HG02938 (cell line): ENCODE results near the gene KLHDC8B.

Source experiments
- ATAC-seq: cut with Tn5 transposase; IDR thresholded peaks from one replicate; pipeline ENCODE4 v1.9.1; 2021; ENCODE audit warnings: mild to moderate bottlenecking, moderate library complexity; ENCODE audit not compliant: unreplicated experiment

The KLHDC8B gene

DNA sequence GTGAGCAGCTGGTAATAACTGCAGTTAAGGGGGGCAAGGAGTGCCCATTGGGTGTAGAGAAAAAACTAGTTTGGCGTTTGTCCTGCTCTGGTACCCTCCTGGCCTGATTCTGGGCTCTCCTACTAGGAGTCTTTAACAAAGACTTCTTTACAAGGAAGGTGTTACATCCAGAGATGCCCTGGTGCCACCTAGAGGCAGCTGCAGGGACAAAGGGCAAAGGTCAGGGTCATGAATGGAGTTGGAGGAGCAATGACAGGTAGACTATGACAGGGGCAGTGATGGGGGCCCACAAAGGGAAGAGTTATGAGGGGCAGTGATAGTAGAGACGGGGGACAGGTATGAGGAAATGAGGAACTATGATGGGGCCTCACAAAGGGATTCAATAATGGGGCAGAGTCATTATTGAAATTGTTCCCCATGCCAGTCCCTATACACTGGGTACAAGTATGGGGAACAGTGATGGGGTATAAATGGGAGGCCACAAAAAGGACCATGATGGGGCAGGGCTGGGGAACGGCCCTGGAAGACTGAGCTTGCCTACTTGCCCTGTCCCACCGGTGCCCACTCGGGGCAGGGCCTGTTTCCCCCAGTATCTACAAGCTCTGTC, 13.2 kb upstream of the KLHDC8B start:
- ATAC-seq = no peak

DNA sequence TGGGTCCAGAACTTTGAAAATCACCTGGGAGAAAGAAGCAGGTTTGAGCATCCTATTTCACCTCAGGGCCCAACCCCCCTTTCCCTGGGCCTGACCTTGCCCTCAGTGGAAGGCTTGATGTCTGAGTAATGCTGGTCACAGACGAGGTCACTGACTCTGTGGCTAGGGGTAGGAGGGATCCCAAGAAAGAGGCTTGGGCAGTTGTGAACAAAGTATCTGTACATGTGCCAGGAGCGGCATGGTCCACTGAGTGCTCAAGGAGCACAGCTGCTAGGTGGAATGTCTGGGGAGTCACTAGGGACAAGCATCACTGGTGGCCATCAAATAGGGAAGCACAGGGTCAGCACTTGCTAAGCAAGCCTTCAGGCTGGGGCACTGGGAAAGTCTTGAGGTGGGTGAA, 12.6 kb upstream of the KLHDC8B start:
- no peak for ATAC-seq

DNA sequence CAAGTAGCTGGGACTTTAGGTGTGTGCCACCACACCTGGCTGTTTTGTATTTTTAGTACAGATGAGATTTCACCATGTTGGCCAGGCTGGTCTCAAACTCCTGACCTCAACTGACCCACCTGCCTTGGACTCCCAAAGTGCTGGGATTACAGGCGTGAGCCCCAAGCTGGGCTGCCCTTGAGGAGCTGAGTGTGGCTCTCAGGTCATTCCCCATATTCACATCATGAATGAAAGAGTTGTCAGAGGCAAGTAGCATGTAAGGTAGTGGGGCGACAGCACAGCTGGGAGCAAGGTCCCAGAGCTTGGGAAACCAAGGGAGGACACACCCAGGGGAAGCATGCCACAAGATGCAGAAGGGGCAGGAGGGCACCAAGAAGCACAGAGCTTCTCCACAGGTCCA, 10.2 kb upstream of the KLHDC8B start:
- ATAC-seq = no peak

DNA sequence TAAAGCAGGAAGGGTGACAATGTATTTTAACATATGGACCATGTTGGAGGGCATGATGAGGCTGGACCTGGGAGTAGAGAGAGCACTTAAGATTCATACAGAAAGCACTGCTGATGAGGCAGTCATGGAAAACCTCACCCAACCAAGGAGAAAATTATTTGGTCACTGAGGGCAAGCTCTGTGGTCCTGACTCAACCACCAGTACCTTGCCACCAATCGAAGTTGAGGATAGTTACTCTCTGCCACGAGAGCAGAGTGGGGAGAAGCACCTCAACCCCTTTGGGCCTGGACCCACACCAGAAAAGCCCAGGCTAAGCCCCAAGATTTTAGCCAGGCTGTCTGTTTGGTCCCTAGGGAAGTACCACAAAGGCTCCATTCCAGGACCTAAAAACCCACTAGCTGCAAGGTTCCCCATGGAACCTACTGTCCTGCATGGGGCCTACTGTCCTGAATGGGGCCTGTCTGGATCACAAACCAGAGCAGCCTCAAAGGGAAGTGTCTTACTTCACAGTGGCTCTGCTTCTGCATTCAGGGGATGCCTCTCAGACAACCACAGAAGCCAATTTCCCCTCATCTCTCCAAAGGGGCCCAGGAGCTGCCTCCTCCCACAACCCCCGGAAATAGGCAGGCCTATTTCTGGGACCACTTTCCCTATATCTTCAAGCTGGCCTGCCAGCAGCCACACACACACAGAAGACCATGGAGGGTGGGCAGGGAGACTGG, 9.4 kb upstream of the KLHDC8B start:
- no peak for ATAC-seq

DNA sequence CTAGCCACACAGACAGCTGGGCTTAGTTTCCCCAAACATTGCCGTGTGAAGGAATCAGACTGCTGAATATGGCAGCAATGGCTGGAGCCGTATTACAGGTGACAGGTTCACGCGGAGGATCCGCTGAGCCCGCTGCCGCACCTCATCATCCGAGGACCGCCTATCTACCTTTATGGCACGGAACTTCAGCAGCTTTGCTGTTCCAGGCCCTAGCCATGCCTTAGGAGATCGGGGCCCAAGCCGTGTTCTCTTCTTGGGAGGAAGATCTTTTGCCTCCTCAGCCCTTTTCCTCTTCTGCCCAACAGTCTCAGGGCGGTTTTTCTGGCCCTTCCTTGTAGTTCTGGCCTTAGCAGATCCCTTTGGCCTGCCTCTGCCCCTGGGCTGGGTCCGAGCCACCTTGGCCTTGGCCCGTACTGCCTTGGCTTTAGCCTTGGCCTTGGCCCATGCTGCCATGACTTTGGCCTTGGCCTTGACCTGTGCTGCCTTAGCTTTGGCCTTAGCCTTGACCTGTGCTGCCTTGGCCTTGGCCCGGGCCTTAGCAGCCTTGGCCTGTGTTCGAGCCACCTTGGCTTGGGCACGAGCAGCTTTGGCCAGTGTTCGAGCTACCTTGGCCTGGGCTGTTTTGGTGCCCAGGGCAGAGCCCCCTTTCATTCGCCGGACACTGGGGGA, 8.5 kb upstream of the KLHDC8B start:
- no peak for ATAC-seq

DNA sequence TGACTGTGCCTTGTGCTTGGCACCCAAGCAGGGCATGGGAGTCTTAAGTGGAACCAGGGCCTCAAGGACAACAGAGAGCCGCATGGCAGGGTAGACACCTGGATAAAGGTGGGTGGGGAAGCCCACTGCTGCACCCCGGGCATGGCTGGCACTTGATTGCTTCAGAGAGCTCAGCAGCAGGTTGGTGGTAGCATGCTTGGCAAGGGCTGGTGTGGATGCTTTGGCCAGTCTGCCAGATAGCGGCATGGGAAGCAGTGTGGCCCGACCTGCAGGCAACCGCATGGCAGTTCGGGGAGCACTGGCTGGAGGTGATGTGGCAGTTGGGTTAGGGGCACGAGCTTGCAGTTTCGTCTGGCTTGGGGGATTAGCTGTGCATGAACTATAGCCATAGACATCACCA, 7.8 kb upstream of the KLHDC8B start:
- no peak for ATAC-seq

DNA sequence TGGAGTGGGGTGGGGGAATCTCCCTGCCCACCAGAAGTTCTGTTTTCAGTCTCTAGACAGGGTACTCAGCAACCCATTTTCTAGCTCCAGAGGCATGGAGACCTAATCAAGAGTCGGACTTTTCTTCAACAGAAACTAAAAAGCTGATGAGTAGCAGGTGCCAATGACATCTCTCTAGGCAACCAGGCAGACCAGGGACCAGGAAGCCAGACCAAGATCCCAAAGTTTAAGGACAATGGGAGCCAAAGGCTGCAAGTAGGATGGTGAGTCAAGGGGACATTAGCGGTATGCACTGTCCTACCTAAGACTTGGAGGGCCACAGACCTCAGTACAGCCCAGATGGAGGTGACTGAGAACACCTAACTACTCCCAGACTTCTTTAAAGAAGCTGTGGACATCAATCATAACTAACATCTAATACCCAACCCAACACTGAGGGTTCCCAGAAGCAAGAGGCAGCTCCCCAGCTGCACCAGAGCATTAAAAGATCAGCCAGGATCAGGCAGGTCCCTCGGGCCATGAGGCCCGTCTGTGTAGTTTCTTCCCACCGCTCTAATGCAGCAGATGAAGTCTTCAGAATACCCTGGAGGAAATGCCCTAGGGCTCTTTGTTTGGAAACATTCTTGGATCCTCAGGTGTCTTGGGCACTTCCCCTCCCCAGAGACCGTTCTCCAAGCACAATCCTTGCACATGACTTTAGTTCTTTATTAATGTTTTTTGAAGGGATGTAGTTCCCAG, 6.2 kb upstream of the KLHDC8B start:
- no peak for ATAC-seq

DNA sequence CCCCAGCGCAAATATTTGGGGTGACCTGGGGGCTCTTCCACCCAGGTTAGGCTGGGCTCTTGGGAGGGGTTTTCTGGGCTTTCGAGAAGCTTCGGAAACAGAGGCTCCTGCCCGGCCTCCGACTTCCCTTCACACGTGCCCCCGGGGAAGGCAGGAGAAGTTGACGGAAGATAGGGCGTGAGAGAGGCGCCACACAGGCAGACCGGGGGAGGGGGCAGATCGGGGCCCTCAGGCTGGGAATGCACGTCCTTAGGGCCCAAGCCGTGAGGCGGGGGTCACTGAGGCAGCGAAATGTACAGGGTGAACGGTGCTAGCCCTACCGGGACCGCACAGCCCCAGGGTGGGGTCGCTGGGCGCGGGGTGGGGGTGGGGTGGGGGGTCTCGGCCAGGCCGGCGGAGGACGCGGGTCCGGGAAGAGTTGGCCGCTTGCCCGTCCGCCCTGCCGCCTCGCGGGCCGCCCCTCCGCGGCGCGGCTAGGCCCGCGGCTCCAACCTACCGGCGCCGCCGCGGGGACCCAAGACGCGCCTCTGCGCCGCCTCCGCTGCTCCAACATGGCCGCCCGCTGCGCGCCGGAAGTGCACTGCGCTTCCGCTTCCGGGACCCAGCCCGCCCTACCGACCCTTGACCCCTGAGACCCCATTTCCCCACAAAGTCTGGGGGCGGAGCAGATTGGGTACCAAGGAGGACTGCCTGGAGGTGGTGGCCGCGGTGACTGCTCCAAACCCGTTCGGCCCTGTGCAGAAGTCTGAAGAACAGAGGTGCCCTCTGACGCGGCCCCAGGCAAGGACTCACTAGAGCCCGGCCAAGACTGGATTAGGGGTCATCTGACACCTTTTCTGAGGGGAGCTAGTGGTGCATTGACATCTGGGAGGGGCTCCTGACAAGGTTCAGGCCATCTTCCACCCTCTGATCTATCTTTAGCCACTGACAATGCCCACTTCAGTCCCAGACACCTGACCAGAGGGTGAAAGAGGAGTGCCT, 5.3 kb upstream of the KLHDC8B start, which contains the start of gene CCDC71:
Gene CCDC71 (minus strand): TSS at position 561 of the 981 bp plus-strand sequence. CDS start 2,123 bp downstream, outside the sequence.
- ATAC-seq = no peak

DNA sequence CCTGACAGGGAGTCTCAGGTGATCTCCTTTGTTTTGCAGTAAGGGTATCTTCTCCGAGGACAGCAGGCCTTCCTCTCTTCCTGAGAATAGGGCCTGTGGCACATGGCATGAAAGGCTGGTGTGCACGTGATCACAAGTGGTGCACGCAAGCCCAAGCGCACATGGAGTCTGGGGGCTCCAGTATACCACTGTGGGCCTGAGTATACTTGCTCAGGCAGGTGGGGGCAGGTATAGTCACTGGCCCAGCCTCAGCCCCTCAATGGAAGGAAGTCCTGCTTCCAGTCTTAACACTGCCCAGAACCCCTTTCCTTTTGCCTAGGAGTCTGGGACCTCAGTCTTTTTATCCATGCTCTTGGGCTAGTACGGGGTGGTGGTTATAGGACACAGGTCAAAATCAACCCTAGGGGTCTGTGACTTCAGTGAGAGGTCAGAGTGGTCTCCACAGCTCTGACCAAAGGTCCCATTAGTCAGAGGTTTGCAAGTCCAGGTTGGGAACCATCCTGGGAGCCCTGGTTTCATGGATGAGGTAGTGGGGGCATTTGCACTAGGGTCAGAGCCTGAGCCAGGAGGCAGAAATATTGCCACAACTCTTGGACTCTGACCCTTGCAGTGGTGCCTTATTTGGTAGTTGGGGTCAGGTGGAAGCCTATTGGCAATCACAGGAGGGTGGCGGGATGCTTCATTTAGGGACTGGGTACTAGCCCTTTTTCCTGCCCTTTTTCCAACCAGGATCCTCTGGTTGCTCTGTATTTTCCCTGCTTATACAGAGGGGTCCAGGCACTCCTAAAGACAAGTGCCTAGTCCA, 4.4 kb upstream of the KLHDC8B start:
- no peak for ATAC-seq

DNA sequence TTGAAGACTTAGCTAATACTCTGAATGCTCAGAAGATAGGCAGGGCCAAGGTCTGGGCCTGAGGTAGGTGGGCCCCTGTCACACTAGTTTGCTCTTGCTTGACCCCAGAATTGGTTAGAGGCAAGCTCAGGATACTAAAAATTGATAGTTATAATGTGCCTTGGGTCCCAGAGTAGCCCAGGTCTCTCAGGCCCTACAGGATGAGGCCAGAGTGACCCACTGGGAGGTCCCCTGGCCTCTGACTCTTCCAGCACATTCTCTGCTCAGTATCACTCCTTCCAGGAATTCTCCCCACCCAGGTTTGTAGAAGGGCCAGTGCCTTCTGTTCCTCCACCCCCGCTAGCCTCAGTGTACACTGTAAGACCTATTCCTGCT, 667 bp upstream of the KLHDC8B start:
- ATAC-seq = no peak

DNA sequence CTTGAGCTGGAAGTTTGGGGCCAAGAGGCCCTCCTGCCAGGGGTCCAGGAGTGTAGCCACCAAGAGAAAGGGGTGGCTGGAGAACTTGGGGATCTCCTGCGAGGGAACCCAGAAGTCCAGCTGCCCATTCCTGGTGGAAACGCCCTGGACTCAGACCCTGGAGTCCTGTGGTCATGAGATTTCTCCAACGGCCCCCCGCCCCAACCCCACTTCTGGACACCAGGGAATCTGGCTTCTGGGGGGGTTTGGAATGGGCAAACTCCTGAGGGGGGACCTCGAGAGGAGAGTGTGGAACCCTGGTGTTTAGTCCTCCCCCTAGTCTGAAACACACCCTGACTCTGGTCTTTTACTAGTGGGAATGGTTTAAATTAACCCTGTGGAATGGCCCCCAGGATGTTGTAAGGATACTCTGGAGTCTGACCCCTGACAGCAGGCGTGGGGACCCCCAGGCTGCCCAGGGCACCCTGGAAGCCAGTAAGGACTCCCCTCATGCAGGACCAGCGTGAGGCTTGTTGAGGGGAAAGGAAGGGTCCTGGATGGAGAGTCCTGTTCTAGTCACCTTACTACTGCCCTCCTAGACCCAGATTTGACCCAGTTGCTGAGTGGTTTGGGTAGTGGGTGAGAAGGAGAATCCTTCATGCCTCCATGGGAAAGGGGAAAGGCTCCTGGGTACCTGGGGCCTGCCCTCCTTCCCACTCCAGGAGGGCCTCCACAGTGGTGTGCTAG, 540 bp downstream of the KLHDC8B start:
- no peak for ATAC-seq

DNA sequence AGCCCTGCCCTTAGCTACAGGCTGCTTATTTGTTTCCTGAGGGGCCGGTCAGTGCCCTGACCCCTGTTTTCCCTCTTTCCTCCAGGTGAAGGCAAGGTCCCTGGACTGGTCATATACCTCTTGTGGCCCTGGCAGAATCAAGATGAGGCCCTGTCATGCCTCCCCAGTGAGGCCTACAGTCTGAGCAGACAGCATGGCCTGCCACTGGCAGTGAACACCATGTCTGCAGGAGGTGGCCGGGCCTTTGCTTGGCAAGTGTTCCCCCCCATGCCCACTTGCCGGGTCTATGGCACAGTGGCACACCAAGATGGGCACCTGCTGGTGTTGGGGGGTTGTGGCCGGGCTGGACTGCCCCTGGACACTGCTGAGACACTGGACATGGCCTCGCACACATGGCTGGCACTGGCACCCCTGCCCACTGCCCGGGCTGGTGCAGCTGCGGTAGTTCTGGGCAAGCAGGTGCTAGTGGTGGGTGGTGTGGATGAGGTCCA, 1.2 kb downstream of the KLHDC8B start:
- ATAC-seq = no peak

DNA sequence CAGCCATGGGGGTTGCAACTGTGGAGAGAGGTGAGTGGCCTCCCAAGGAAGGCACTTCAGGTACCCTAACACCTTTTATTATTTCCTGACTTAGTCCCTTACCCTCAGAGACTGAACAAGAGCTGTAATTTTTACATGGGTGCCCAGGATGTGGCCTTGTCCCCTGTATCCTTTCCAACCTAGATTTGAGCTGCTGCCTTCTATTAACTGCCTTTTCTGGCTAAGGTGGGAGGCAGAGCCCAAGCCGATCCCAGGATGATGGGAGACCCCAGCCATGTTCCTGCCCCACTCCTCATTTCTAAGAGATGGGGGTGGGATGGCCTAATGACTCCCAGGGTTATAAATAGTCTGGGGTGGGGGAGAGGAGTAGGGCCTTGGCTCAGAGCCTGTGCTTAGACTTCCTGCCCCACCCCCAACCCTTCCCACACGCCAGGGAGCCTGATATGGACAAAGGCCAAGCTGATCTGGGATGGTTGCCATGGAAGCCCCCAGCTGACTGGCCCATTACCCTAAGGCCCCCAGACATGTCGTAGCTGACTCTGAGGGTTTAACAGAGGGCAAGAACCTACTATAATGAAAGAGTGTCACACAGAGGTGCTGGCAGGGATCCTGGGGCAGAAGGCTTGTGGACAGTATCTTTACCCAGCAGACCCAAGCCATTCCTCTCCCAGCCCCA, 1.9 kb downstream of the KLHDC8B start:
- ATAC-seq = no peak

DNA sequence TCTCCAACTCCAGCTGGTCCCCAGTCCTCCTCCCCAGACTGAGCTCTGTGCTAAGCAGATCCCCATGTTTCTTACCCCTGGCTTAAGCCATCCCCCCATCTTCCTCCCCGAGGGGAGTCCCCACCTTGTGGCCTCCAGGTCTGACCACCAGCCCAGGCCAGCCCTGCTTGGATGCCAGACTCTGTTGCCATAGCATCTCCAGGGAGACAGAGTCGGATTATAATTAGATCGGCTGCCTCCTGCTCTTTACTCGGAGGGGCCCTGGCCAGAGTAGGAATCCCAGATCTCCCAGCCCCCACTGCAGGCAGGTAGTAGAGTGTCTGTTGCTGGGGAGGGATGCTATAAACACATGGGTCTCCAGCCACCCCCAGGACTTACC, 2.4 kb downstream of the KLHDC8B start:
- no peak for ATAC-seq

DNA sequence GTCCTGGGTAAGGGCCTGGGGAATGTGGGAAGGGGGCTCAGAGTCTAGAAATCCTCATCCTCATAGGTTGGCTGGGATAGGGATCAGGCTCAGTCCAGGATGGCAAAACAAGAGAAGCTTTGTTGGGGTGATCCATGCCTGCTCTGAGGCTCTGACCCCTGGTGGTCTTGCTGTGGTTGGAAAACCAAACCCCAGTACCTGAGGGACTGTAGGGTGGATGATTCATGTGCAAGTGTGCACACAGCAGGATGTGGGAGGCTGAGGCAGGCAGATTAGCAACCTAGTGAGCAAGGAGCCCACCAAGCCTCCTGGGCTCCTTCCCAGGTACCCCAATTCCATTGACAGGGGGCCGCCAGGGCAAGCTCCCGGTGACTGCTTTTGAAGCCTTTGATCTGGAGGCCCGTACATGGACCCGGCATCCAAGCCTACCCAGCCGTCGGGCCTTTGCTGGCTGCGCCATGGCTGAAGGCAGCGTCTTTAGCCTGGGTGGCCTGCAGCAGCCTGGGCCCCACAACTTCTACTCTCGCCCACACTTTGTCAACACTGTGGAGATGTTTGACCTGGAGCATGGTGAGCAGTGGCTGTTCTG, 3.1 kb downstream of the KLHDC8B start:
- ATAC-seq = no peak

DNA sequence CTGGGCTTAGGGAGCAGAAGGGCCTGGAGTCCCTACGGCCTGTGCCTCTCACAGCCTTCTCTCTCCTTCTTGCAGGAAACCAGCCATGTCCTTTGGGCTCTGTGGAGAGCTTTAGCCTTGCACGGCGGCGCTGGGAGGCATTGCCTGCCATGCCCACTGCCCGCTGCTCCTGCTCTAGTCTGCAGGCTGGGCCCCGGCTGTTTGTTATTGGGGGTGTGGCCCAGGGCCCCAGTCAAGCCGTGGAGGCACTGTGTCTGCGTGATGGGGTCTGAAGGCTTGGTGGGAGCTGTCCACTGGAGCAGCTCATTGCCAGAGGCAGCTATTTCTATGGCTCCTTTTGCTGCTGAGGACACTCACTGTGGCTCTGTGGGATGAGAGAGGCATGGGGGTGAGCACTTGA, 4.1 kb downstream of the KLHDC8B start:
- ATAC-seq = no peak

DNA sequence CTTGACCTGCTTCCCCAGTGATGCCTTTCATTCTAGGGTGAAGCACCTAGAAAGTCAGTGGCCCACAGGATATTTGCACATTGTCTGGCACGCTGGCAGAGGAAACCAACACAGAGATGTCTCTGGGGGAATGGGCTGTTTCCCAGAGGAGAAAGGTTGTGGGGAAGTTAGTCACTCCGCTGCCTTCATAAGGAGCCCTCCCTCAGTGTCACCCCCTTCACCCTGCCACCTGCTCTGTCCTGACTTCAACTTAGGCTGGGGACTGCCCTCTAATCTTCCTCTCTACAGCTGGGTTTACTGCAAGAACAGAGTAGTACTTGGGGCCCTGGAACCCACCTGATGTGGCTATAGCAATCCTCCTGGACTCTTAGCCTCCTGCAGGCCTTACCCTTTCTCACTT, 5.7 kb downstream of the KLHDC8B start:
- no peak for ATAC-seq

DNA sequence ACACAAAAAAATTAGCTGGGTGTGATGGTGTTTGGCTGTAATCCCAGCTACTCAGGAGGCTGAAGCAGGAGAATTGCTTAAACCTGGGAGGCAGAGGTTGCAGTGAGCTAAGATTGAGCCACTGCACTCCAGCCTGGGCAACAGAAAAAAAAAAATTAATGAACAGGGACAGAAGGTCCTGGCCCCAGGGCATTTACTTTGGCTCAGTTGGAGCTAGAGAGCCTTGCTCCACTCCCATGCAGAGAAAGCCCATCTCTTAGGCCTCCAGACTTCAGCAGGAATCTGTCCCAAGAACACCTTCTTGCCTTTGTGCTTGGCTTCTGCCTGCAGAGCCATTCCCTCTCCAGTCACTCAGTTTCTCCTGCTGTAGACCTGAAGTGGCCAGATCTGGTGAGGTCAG, 8.7 kb downstream of the KLHDC8B start:
- no peak for ATAC-seq
